Thyroid gland (tissue), 4 donors: ENCODE data around the gene HPCAL1. TPM values are rescaled to one million over a fixed set of nuclear protein-coding genes. Genes with fewer than 3 reads are reported as not detected.
"Not testable (repeated sequence)": the region's sequence is repeated elsewhere in the genome, so short reads cannot be mapped to it uniquely, and the experiment has no call there.

Experiments used
- DNase-seq, 2 donors: peaks; one replicate each; pipeline ENCODE4 v3.0.0-alpha.2; 2019
- H3K27ac ChIP-seq, 3 donors: fragments of 200-600 bp; sonication (generic); 1 replicate in 2 of 3; 2 replicates in 1 of 3; pipeline ENCODE4 v1.5.1; 2016 to 2019; ENCODE audit warnings: mild to moderate bottlenecking in 1 of 3, moderate library complexity in 1 of 3
- H3K27me3 ChIP-seq: fragments of 200-600 bp; sonication (generic); one replicate; pipeline ENCODE4 v1.5.1; 2019
- H3K36me3 ChIP-seq, 2 donors: fragments of 200-600 bp; sonication (generic); one replicate each; pipeline ENCODE4 v1.5.1; 2016 to 2019
- H3K4me1 ChIP-seq, 2 donors: fragments of 200-600 bp; sonication (generic); one replicate each; pipeline ENCODE4 v1.5.1; 2017 to 2019
- H3K4me3 ChIP-seq, 3 donors: fragments of 200-600 bp; sonication (generic); replicated peaks in 1 of 3; 1 replicate in 2 of 3; 2 replicates in 1 of 3; pipeline ENCODE4 v1.5.1; 2016; ENCODE audit warnings: mild to moderate bottlenecking in 1 of 3
- H3K9me3 ChIP-seq: fragments of 200-600 bp; sonication (generic); one replicate; pipeline ENCODE4 v1.5.1; 2017
- POLR2A ChIP-seq, 2 donors: fragments of 450-650 bp; IDR thresholded peaks; one replicate each; pipeline ENCODE4 v1.6.1; 2017; ENCODE audit warnings: antibody characterized with exemption in 2 of 2, mild to moderate bottlenecking in 2 of 2, moderate library complexity in 1 of 2
- WGBS, 2 donors: methylation state at CpG; one replicate each; pipeline ENCODE4 v1.1.5; 2017; 5-methylcytosine and 5-hydroxymethylcytosine counted together
- intact Hi-C: fragments of 100-400 bp; cut with DNase I; formaldehyde crosslinking; loops from one replicate; pipeline ENCODE4 v1.15.1; 2023
- total RNA-seq, 4 donors: library from RNA; depleted of rRNA; stranded (reverse); fragments of >200 nt; gene quantifications; one replicate each; pipeline ENCODE4 v1.2.3, GENCODE V29; 2016
- TF ChIP-seq, protein P1 (sequence below), 6 experiments: fragments of 200-600 bp in 3 of 6; fragments of 450-650 bp in 3 of 6; sonication (generic) in 3 of 6; IDR thresholded peaks; one replicate each; pipeline ENCODE4 v1.5.1; 2016 to 2019; ENCODE audit warnings: antibody characterized with exemption in 6 of 6, mild to moderate bottlenecking in 2 of 6, inconsistent platforms in 1 of 6, moderate library complexity in 1 of 6

HPCAL1 gene
- total RNA-seq, 4 donors from 2014 or later, result 39.9 to 84.2 (median 64.8) TPM

- peaks cover 24 to 38% of the 10 kb centered on the region in 2 donors for H3K4me1 ChIP-seq
- no peak overlapping the region for H3K27ac ChIP-seq
- intact Hi-C loops, result loop anchor here (5.0 kb wide), 1 partner anchor 120 kb away; no protein-coding TSS in a partner anchor
- no peaks in the 10 kb centered on the region for H3K9me3 ChIP-seq
- WGBS, 2 donors, result 81 to 85% methylated on average over 7 of the region's 7 CpGs
- H3K27me3 ChIP-seq, result no peaks in the 10 kb centered on the region
- no peak overlapping the region for H3K4me3 ChIP-seq
- DNase-seq, result no peak
- TF ChIP-seq POLR2A (IDR thresholded peaks at IDR 0.05), result no peak
- TF ChIP-seq, protein P1, sequence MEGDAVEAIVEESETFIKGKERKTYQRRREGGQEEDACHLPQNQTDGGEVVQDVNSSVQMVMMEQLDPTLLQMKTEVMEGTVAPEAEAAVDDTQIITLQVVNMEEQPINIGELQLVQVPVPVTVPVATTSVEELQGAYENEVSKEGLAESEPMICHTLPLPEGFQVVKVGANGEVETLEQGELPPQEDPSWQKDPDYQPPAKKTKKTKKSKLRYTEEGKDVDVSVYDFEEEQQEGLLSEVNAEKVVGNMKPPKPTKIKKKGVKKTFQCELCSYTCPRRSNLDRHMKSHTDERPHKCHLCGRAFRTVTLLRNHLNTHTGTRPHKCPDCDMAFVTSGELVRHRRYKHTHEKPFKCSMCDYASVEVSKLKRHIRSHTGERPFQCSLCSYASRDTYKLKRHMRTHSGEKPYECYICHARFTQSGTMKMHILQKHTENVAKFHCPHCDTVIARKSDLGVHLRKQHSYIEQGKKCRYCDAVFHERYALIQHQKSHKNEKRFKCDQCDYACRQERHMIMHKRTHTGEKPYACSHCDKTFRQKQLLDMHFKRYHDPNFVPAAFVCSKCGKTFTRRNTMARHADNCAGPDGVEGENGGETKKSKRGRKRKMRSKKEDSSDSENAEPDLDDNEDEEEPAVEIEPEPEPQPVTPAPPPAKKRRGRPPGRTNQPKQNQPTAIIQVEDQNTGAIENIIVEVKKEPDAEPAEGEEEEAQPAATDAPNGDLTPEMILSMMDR (IDR thresholded peaks at IDR 0.05), result no peak
- no peaks in the 10 kb centered on the region for H3K36me3 ChIP-seq
Observed at GRCh38 chr2:10287761-10288160, 14.9 kb upstream of the HPCAL1 start.

GRCh38 chr2:10288606-10289005, 14.1 kb upstream of the HPCAL1 start:
- 87 to 88% methylated on average over 6 of the region's 6 CpGs for WGBS, 2 donors
- intact Hi-C loops, result loop anchor here (5.0 kb wide), 1 partner anchor 119 kb away; no protein-coding TSS in a partner anchor
- H3K27me3 ChIP-seq, result no peaks in the 10 kb centered on the region
- no peak for TF ChIP-seq POLR2A (IDR thresholded peaks at IDR 0.05)
- TF ChIP-seq, protein P1 (IDR thresholded peaks at IDR 0.05), result no peak
- H3K4me3 ChIP-seq, result no peak overlapping the region
- no peak for DNase-seq
- no peaks in the 10 kb centered on the region for H3K36me3 ChIP-seq
- H3K27ac ChIP-seq, result no peak overlapping the region
- H3K9me3 ChIP-seq, result no peaks in the 10 kb centered on the region
- peaks cover 24 to 30% of the 10 kb centered on the region in 2 donors for H3K4me1 ChIP-seq

- Histone ChIP-seq H3K4me3 (no peak overlapping the region), H3K27ac (no peak overlapping the region), H3K9me3 (no peaks in the 10 kb centered on the region), H3K27me3 (no peaks in the 10 kb centered on the region), H3K4me1 (peaks cover 24 to 30% of the 10 kb centered on the region in 2 donors), H3K36me3 (no peaks in the 10 kb centered on the region)
- 88 to 92% methylated on average over 6 of the region's 6 CpGs for WGBS, 2 donors
- intact Hi-C loops, result loop anchor here (5.0 kb wide), 1 partner anchor 118 kb away; no protein-coding TSS in a partner anchor
- TF ChIP-seq, protein P1 (IDR thresholded peaks at IDR 0.05), result no peak
- TF ChIP-seq POLR2A (IDR thresholded peaks at IDR 0.05), result no peak
- no peak for DNase-seq
Observed at GRCh38 chr2:10289352-10289751, 13.4 kb upstream of the HPCAL1 start.

DNA sequence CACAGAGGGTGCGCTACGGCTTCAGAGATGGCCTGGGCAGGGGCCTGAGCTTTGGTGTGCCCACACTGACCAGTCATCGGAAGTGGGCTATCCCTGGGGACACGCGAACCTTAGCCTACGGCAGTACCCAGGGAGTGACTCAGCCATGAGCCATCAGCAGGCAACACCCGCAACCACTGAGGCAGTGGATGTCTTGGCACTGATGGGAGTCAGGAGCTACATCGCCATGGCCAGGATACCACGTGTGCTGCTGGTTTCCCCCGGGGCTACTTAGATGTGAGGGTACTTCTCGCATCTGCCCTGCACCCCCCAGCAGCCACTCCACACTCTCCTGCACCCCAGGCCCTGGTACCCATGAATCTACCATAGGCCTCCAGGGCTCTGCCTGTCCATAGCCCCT, 12.8 kb upstream of the HPCAL1 start:
- no peaks in the 10 kb centered on the region for H3K9me3 ChIP-seq
- H3K4me3 ChIP-seq, result no peak overlapping the region
- DNase-seq, result no peak
- H3K36me3 ChIP-seq, result no peaks in the 10 kb centered on the region
- no peaks in the 10 kb centered on the region for H3K27me3 ChIP-seq
- peaks cover 22 to 25% of the 10 kb centered on the region in 2 donors for H3K4me1 ChIP-seq
- 92 to 94% methylated on average over 7 to 11 of the region's 11 CpGs for WGBS, 2 donors
- TF ChIP-seq, protein P1 (IDR thresholded peaks at IDR 0.05), result no peak
- intact Hi-C loops, result loop anchor here (5.0 kb wide), 1 partner anchor 117 kb away; no protein-coding TSS in a partner anchor
- no peak overlapping the region for H3K27ac ChIP-seq

- H3K36me3 ChIP-seq, H3K9me3 ChIP-seq, H3K27me3 ChIP-seq, H3K4me3 ChIP-seq, intact Hi-C loops, DNase-seq, H3K4me1 ChIP-seq, H3K27ac ChIP-seq: not testable (repeated sequence)
- WGBS, 2 donors, result 48 to 88% methylated on average over 15 to 20 of the region's 20 CpGs
Observed at GRCh38 chr2:10291376-10291775, 11.3 kb upstream of the HPCAL1 start.
